GM18907 (cell line): ENCODE measurements around the gene WDHD1.
"Not testable (repeated sequence)": the region's sequence is repeated elsewhere in the genome, so short reads cannot be mapped to it uniquely, and the experiment has no call there.

Experiments
- ATAC-seq: cut with Tn5 transposase; IDR thresholded peaks from one replicate; pipeline ENCODE4 v1.9.1; 2021; ENCODE audit warnings: mild to moderate bottlenecking, moderate library complexity; ENCODE audit not compliant: unreplicated experiment

Gene WDHD1

DNA sequence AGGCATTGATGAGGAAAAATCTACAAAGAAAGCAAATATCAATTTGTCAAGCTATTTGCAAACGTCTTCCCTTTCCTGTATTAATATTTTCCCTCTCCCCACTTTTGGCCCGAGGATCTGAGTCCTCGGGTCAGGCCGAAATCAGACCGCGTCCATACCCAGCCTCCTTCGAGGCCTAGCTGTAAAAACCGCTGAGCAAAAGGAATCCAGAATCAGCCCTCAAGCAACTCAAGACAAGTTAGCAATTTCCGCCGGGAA is 24.2 kb upstream of the WDHD1 start:
- ATAC-seq: no peak

DNA sequence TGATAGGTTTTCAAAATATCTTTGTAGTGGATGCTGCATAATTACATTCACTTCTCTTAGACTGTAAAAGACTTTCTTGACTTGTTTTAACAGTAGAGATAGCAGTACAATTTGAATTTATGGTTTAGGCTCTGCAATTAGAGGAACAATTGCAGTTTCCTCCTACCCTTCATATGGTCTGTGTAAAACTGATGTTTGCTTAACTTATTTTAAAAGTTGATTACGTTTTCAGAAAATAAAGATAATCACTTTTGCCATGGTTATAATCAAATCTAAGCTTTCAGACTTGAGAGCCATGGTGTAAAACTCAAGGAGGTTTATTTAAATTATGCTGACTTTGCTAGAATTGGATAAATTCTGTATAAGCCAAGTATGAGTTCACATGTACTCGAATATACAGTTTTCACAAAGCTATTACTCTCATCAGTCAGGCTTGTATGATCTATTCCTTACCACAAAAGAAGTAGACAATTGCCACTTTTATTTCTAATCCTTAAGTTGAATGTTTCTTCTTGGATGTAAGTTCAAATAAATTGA is 22.1 kb upstream of the WDHD1 start:
- no peak for ATAC-seq

DNA sequence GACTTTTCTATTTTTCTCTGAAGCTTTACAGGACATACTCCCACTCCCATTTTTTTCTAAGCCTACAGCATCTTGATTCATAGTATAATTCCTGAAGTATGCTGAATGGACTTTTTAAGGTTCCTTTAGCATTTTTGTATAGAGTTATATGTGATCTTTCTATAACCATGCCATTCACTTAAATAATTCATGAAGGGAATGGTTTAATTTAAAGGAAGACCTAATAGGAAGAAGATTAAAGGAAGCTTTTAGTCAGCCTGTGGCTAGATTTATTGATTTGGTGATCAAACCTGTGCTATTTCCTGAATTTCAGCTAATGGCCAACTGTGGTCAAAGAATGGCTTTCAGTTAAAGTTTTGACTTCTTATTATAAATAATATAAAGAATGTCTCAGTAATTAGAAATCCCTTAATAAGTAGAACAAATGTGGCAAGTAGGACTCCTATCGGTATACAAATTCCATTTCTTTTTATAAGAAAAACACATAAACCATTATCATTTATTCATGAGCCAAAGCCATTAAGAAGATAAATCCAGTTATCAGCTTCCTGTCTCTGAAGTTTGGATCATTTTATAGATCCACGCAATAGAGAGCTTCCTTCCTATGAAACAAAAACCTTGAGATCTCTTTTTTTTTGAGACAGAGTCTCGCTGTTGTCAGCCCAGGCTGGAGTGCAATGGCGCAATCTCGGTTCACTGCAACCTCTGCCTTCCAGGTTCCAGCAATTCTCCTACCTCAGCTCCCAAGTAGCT is 20.6 kb upstream of the WDHD1 start:
- no peak for ATAC-seq

- no peak for ATAC-seq
Observed at GRCh38 chr14:55045087-55045486, 18.2 kb upstream of the WDHD1 start.

DNA sequence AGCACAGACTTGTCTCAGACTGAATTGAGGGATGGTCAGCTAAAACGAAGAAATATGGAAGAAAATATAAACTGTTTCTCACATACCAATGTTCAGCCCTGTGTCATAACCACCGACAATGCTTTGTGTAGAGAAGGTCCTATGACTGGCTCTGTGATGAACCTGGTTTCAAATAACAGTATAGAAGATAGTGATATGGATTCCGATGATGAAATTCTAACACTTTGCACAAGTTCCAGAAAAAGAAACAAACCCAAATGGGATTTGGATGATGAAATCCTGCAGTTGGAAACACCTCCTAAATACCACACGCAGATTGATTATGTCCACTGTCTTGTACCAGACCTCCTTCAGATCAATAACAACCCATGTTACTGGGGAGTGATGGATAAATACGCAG is 16.6 kb upstream of the WDHD1 start:
- no peak for ATAC-seq

DNA sequence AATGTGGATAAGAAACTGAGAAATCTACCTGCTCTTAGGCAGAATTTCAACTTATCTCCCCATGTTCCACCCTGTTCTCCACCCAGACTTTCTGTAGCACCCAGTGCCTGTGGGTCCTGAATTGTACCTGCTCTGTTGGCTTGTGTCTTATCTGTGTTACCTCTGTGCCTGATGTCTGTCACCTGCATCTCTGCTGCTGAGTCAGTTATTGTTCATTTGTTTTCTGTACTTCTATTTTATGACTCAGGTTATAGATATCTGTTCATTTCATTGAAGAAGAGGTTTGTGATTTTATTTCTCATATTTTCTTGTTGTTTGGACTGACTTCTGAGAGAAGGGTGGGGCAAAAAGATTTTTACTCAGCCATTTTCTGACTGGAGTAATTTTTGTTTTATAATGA is 11.8 kb upstream of the WDHD1 start:
- ATAC-seq: no peak

- ATAC-seq: not testable (repeated sequence)
Observed at GRCh38 chr14:55037995-55038394, 11.1 kb upstream of the WDHD1 start.

DNA sequence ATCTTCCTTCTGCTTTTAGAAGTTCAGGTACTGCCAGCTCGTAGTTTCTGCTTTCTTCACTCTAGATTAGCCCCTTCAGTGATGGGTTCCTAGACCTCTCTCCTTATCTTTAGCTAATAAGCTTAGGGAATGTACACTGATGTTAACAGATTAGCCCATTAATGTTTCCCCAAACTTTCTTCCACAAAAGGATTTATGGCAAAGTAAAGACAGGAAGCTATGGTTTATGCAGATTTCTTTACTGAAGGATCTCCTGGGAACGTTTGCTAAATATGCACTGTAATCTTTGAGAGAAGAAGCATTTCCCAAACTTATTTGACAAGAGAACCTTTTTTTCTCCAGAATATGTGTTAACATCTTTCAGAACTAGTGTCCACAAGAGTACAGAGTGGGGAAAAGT is 4.3 kb upstream of the WDHD1 start:
- ATAC-seq: no peak

GRCh38 chr14:55028476-55028875 is 1.6 kb upstream of the WDHD1 start:
- no peak for ATAC-seq

- ATAC-seq: no peak
Observed at GRCh38 chr14:55028066-55028465, 1.2 kb upstream of the WDHD1 start.

- ATAC-seq: no peak
Observed at GRCh38 chr14:55026441-55026792, 482 bp downstream of the WDHD1 start.

DNA sequence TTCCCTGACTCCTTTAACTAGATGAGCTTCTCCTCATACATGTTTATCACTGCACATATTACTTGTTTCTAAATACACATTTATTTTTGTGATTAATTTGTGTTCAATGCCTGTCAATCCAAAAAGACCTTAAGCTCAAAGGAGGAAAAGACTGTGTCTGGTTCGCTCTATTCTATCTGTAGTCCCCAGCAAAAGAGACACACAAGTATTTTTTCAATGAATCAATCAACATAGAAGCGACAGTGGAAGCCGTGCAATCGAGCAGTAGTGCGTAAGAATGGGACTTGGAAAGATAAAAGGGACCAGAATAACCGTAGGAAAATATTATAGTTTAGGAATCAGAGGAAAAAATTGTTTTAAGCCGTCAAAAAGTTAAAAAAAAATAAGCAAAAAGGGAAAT is 951 bp downstream of the WDHD1 start:
- no peak for ATAC-seq

DNA sequence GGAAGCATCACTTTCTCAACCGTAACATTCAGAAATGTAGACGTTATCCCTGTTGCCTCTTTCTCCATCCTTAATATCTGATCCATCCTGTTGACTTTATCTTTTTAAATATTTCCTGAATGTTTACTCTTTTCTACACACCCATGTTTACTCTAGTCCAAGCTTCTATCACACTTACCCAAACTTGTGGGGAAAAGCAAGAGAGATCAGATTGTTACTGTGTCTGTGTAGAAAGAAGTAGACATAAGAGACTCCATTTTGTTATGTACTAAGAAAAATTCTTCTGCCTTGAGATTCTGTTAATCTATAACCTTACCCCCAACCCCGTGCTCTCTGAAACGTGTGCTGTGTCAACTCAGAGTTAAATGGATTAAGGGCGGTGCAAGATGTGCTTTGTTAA is 2.5 kb downstream of the WDHD1 start:
- not testable (repeated sequence) for ATAC-seq

DNA sequence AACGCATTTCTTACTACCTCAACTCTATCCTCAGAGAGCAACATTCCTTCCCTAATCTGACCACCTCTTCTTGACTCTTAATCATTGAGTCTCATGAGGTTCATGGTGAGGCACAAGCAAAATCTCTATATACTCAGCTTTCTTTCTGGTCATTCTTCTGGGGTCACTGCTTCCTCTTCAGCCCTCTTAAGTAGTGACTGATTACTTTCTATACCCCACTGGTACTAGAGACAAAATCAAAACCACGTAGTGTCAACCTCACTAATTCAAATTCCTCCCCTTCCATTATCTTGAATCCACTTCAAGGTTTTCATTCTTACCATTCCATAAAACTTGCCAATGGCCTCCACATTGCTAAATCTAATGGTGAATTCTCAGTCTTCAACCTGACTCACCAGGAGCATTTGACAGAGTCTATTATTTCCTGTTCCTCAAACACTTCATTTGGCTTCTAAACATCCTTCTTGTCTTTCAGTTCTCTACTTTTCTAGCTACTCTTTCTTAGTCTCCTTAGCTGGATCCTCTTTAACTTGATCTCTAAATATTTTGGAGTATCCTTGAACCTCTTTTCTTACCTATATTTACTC is 6.8 kb downstream of the WDHD1 start:
- ATAC-seq: no peak

DNA sequence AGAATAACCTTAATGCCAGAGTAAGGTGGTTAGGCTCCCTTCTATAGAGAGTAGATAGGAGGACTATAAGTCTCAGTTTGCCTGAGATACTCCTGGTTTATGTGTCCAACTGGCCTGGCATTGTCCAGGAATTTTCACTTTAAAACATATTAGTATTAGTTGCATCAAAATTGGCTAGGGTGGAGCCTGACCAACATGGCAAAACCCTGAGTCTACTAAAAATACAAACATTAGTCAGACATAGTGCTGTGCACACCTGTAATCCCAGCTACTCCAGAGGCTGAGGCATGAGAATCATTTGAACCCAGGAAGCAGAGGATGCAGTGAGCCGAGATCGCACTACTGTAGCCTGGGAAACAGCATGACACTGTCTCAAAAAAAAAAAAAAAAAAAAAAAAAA is 11.9 kb downstream of the WDHD1 start:
- ATAC-seq: no peak

- ATAC-seq: no peak
Observed at GRCh38 chr14:55005071-55005470, 21.8 kb downstream of the WDHD1 start.

DNA sequence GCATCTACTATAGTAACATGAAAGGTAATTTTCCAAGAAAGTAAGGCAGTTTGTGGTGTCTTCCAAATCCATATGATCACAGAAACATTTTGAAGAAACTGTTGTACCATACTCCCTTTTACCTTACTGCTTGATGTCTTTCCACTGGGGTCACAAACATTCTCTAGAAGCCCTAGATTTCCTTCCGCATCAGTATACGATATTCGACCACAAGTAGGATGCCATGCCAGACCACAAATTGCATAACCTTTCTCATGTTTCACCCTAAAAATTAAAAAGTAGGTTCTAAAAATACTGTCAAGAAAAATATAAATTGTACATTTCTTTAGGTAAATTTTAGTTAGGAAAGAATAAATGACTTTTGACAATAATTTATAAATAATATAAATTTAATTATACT is 26.5 kb downstream of the WDHD1 start:
- ATAC-seq: no peak

DNA sequence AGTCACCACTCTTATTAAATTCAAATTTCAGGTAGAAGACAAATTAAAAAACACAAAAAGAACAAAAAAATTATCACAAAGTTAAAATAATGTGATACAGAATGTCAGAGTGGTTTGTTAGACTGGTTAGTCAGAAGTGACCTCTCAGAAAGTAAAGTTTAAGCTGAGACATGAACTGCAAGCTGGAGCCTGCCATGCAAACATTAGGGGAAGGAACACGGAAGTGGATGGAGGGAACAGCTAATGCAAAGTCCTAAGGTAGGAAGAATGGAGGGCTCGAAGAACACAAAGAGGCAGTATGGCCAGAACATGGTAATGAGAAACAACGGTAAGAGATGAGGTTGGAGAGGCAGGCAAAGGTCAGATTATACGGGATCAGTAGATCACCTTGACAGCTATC is 41.7 kb downstream of the WDHD1 start:
- no peak for ATAC-seq

DNA sequence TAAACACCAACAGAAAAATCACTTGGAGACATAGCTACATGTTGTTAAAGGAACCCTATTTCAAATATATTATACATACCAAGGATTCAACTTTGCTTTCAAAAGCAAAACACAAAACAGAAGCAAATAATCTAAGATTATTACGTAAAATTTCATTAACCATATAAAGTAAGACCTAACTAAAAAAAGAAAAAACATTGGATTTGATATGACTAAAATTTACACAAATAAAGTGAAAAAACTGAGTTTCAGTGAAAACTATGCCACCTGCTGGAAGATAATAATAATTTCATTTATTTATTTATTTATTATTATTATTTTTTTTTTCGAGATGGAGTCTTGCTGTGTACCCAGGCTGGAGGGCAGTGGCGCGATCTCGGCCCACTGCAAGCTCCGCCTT is 45.2 kb downstream of the WDHD1 start:
- no peak for ATAC-seq

GRCh38 chr14:54979039-54979438 is 47.9 kb downstream of the WDHD1 start:
- no peak for ATAC-seq

- ATAC-seq: no peak
Observed at GRCh38 chr14:54976316-54976715, 50.6 kb downstream of the WDHD1 start.

- no peak for ATAC-seq
Observed at GRCh38 chr14:54975856-54976255, 51.0 kb downstream of the WDHD1 start.

GRCh38 chr14:54974788-54975414 is 52.0 kb downstream of the WDHD1 start:
- ATAC-seq: no peak
